Fibroblast of lung (primary cell): ENCODE measurements around the gene SOX11. TPM values are rescaled to one million over a fixed set of nuclear protein-coding genes. Genes with fewer than 3 reads are reported as not detected.

Experiments
- DNase-seq, 2 donors: peaks; one replicate each; pipeline versions ENCODE4 v3.0.0 to v3.0.0-alpha.2; 2010; ENCODE audit warnings: low read depth in 2 of 2
- H2AFZ ChIP-seq: 2 replicates; pipeline ENCODE4 v1.5.1; 2012; ENCODE audit warnings: low read length, control low read depth, inconsistent platforms
- H3K27ac ChIP-seq: 2 replicates; pipeline ENCODE4 v1.5.1; 2011; ENCODE audit warnings: low read length, control low read depth; ENCODE audit not compliant: insufficient read depth
- H3K27me3 ChIP-seq: 2 replicates; pipeline ENCODE4 v1.5.1; 2011; ENCODE audit warnings: mild to moderate bottlenecking, low read length; ENCODE audit not compliant: control insufficient read depth, insufficient read depth
- H3K36me3 ChIP-seq: 2 replicates; pipeline ENCODE4 v1.5.1; 2011; ENCODE audit warnings: low read length; ENCODE audit not compliant: control insufficient read depth, insufficient read depth
- H3K4me1 ChIP-seq: 2 replicates; pipeline ENCODE4 v1.5.1; 2011; ENCODE audit warnings: low read length; ENCODE audit not compliant: control insufficient read depth, insufficient read depth; ENCODE audit errors: extremely low read depth
- H3K4me2 ChIP-seq: 2 replicates; pipeline ENCODE4 v1.5.1; 2011; ENCODE audit warnings: low read length, control low read depth; ENCODE audit not compliant: insufficient read depth; ENCODE audit errors: extremely low read depth
- H3K4me3 ChIP-seq, 4 experiments: fragments of 200-600 bp in 1 of 4; sonication (generic) in 1 of 4; replicated peaks in 1 of 4; 2 replicates each; pipeline ENCODE4 v1.5.1; 2011 to 2016; ENCODE audit warnings: low read length in 4 of 4, low read depth in 3 of 4, mild to moderate bottlenecking in 3 of 4, control low read depth in 2 of 4, inconsistent platforms in 1 of 4, mixed read lengths in 1 of 4; ENCODE audit not compliant: insufficient read depth in 1 of 4; ENCODE audit errors: control extremely low read depth in 1 of 4
- H3K79me2 ChIP-seq: 2 replicates; pipeline ENCODE4 v1.5.1; 2012; ENCODE audit warnings: mild to moderate bottlenecking, low read length, inconsistent platforms; ENCODE audit not compliant: control insufficient read depth, insufficient read depth
- H3K9ac ChIP-seq: 2 replicates; pipeline ENCODE4 v1.5.1; 2011; ENCODE audit warnings: mild to moderate bottlenecking, low read length, control low read depth; ENCODE audit not compliant: insufficient read depth
- H3K9me3 ChIP-seq: 2 replicates; pipeline ENCODE4 v1.5.1; 2012; ENCODE audit warnings: low read depth, low read length; ENCODE audit not compliant: control insufficient read depth, insufficient read depth
- H4K20me1 ChIP-seq: 2 replicates; pipeline ENCODE4 v1.5.1; 2011; ENCODE audit warnings: low read length; ENCODE audit not compliant: control insufficient read depth, insufficient read depth; ENCODE audit errors: extremely low read depth
- CTCF ChIP-seq, 2 donors: IDR thresholded peaks in 1 of 2; conservative IDR thresholded peaks in 1 of 2; 1 replicate in 1 of 2; 2 replicates in 1 of 2; pipeline ENCODE4 v1.5.1; 2011 to 2012; ENCODE audit warnings: low read length in 2 of 2, control low read depth in 1 of 2, inconsistent platforms in 1 of 2, low read depth in 1 of 2, mild to moderate bottlenecking in 1 of 2
- EZH2 ChIP-seq: IDR thresholded peaks from 2 replicates; pipeline ENCODE4 v1.5.1; 2012; ENCODE audit warnings: low read length, control low read depth, mild to moderate bottlenecking; ENCODE audit errors: missing control alignments
- polyA plus RNA-seq, 2 donors: library from polyadenylated mRNA; depleted of rRNA in 1 of 2; stranded (reverse) in 1 of 2; unstranded in 1 of 2; fragments of >200 nt; gene quantifications; 2 replicates each; pipeline ENCODE4 v1.2.1, GENCODE V29; 2011 to 2012; ENCODE audit warnings: missing spikeins in 1 of 2
- total RNA-seq: library from RNA; depleted of rRNA; stranded (reverse); fragments of >200 nt; gene quantifications from 2 replicates; pipeline ENCODE4 v1.2.1, GENCODE V29; 2014

Gene SOX11
- total and polyA plus RNA-seq, 2 donors (not counting 1 experiment from before 2014, with no cell fraction given), result 0.99 to 1.2 TPM

DNA sequence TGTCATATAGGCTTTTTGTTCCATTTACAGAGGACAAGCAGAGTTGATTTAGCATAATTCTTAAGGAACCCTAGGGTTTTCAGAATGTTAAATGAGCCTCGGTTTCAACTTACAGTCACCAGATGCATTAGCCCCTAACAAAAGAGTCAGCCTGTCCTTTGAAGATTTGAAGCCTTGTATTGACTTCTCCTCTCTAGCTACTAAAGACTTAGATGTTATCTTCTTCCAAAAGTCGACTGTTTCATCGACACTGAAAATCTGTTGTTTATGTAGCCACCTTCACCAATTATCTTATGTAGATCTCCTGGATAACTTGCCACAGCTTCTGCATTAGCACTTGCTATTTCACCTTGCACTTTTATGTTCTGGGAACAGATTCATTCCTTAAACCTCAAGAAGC is 31.6 kb upstream of the SOX11 start:
- Histone ChIP-seq H3K36me3 (no peaks in the 10 kb centered on the region), H3K79me2 (no peaks in the 10 kb centered on the region), H3K27ac (no peak overlapping the region), H3K9ac (no peak overlapping the region), H4K20me1 (no peaks in the 10 kb centered on the region), H3K4me2 (no peak overlapping the region), H3K9me3 (no peaks in the 10 kb centered on the region), H3K27me3 (no peaks in the 10 kb centered on the region), H3K4me3 (no peak overlapping the region), H3K4me1 (no peaks in the 10 kb centered on the region), H2AFZ (no peak overlapping the region)
- TF ChIP-seq CTCF (conservative IDR thresholded peaks at IDR 0.05 in 1 of 2, IDR thresholded peaks at IDR 0.05 in 1 of 2; ENCODE audit: low read depth in 1 of 2, low read length in 2 of 2), result no peak
- no peak for TF ChIP-seq EZH2
- no peak for DNase-seq

GRCh38 chr2:5661362-5661761 is 30.8 kb upstream of the SOX11 start:
- Histone ChIP-seq H3K4me3 (no peak overlapping the region), H3K4me1 (no peaks in the 10 kb centered on the region), H3K9me3 (no peaks in the 10 kb centered on the region), H3K79me2 (no peaks in the 10 kb centered on the region), H4K20me1 (no peaks in the 10 kb centered on the region), H3K4me2 (no peak overlapping the region), H3K27me3 (no peaks in the 10 kb centered on the region), H3K27ac (no peak overlapping the region), H2AFZ (no peak overlapping the region), H3K9ac (no peak overlapping the region), H3K36me3 (no peaks in the 10 kb centered on the region)
- no peak for TF ChIP-seq EZH2
- TF ChIP-seq CTCF (conservative IDR thresholded peaks at IDR 0.05 in 1 of 2, IDR thresholded peaks at IDR 0.05 in 1 of 2; ENCODE audit: low read depth in 1 of 2, low read length in 2 of 2), result no peak
- DNase-seq, result no peak

DNA sequence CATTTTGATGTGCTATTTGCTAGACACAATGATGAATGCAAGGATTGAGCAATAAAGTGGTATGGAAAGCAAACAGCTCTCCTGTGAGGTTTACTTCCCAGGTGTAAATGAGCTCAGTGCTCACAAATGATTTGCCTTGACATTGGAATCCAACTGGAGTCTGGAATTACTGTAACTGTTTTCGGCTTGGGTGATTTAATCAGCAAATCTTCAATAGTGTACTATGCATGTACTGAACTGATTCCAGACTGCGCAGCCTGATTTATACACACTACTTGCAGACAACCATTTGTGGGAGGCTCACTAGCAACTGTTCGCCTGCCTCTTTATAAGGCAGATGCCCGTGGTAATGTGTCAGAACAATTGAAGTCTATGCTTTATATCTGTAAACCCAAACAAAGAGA is 27.9 kb upstream of the SOX11 start:
- Histone ChIP-seq H3K4me3 (no peak overlapping the region), H3K27me3 (no peaks in the 10 kb centered on the region), H4K20me1 (no peaks in the 10 kb centered on the region), H3K9ac (no peak overlapping the region), H3K4me1 (no peaks in the 10 kb centered on the region), H2AFZ (no peak overlapping the region), H3K36me3 (no peaks in the 10 kb centered on the region), H3K9me3 (no peaks in the 10 kb centered on the region), H3K79me2 (no peaks in the 10 kb centered on the region), H3K4me2 (no peak overlapping the region), H3K27ac (no peak overlapping the region)
- DNase-seq, result no peak
- TF ChIP-seq EZH2 (no peak), CTCF (conservative IDR thresholded peaks at IDR 0.05 in 1 of 2, IDR thresholded peaks at IDR 0.05 in 1 of 2; ENCODE audit: low read depth in 1 of 2, low read length in 2 of 2) (no peak)
